SK-N-SH treated with all-trans-retinoic acid at 6 μM for 48 hours (cell line): ENCODE measurements around the gene SP1.

Experiments used
- ATAC-seq: fragments of 200-7000 bp; cut with Tn5 transposase; 3 replicates; pipeline ENCODE4 v1.9.1; 2020; ENCODE audit warnings: mild to moderate bottlenecking, moderate library complexity
- ARNTL ChIP-seq: fragments of 450-650 bp; formaldehyde crosslinking; IDR thresholded peaks from 2 replicates; pipeline ENCODE4 v1.5.0; 2020; ENCODE audit warnings: low read depth, mild to moderate bottlenecking, moderate library complexity, borderline replicate concordance
- BACH2 ChIP-seq: fragments of 250-450 bp; sonication (Bioruptor Pico); IDR thresholded peaks from 2 replicates; pipeline ENCODE4 v1.9.0; 2021; ENCODE audit warnings: mild to moderate bottlenecking, borderline replicate concordance
- CSDC2 ChIP-seq: fragments of 250-450 bp; sonication (Bioruptor Pico); IDR thresholded peaks from 2 replicates; pipeline ENCODE4 v1.5.0; 2020; ENCODE audit warnings: mild to moderate bottlenecking, moderate library complexity
- ESRRG ChIP-seq: fragments of 250-450 bp; sonication (Bioruptor Pico); IDR thresholded peaks from 2 replicates; pipeline ENCODE4 v1.6.1; 2021; ENCODE audit warnings: mild to moderate bottlenecking
- GLIS3 ChIP-seq: fragments of 250-450 bp; sonication (Bioruptor Pico); IDR thresholded peaks from 2 replicates; pipeline ENCODE4 v1.5.0; 2020; ENCODE audit warnings: mild to moderate bottlenecking, moderate library complexity
- ISL1 ChIP-seq: fragments of 250-450 bp; sonication (Bioruptor Pico); IDR thresholded peaks from 2 replicates; pipeline ENCODE4 v2.1.2; 2022; ENCODE audit warnings: mild to moderate bottlenecking, moderate library complexity
- OSR1 ChIP-seq: fragments of 250-450 bp; sonication (Bioruptor Pico); IDR thresholded peaks from 2 replicates; pipeline ENCODE4 v1.8.0; 2022; ENCODE audit warnings: moderate library complexity, mild to moderate bottlenecking, inconsistent platforms
- PPARA ChIP-seq: fragments of 250-450 bp; sonication (Bioruptor Pico); IDR thresholded peaks from 2 replicates; pipeline ENCODE4 v1.5.0; 2020; ENCODE audit warnings: mild to moderate bottlenecking, borderline replicate concordance
- RARB ChIP-seq: fragments of 250-450 bp; sonication (Bioruptor Pico); IDR thresholded peaks from 2 replicates; pipeline ENCODE4 v1.8.0; 2021; ENCODE audit warnings: mild to moderate bottlenecking, moderate library complexity
- SNAI2 ChIP-seq: fragments of 250-450 bp; sonication (Bioruptor Pico); IDR thresholded peaks from 2 replicates; pipeline ENCODE4 v1.5.0; 2020; ENCODE audit warnings: mild to moderate bottlenecking, moderate library complexity
- TCF4 ChIP-seq: fragments of 250-450 bp; sonication (Bioruptor Pico); IDR thresholded peaks from 2 replicates; pipeline ENCODE4 v1.8.0; 2021; ENCODE audit warnings: mild to moderate bottlenecking, moderate library complexity, borderline replicate concordance
- TOX ChIP-seq: fragments of 250-450 bp; sonication (Bioruptor Pico); IDR thresholded peaks from 2 replicates; pipeline ENCODE4 v1.8.0; 2021; ENCODE audit warnings: mild to moderate bottlenecking, moderate library complexity, borderline replicate concordance
- ZC3H10 ChIP-seq: fragments of 250-450 bp; sonication (Bioruptor Pico); IDR thresholded peaks from 2 replicates; pipeline ENCODE4 v1.5.1; 2021; ENCODE audit warnings: mild to moderate bottlenecking, moderate library complexity
- ZFP3 ChIP-seq: fragments of 250-450 bp; sonication (Bioruptor Pico); IDR thresholded peaks from 2 replicates; pipeline ENCODE4 v1.5.0; 2020; ENCODE audit warnings: mild to moderate bottlenecking, moderate library complexity
- ZFP30 ChIP-seq: fragments of 450-650 bp; formaldehyde crosslinking; IDR thresholded peaks from 2 replicates; pipeline ENCODE4 v1.5.0; 2022; ENCODE audit warnings: mild to moderate bottlenecking, moderate library complexity
- ZNF565 ChIP-seq: fragments of 450-650 bp; formaldehyde crosslinking; conservative IDR thresholded peaks from 2 replicates; pipeline ENCODE4 v1.5.0; 2020; ENCODE audit warnings: low read depth, mild to moderate bottlenecking, moderate library complexity
- ZNF70 ChIP-seq: fragments of 450-650 bp; formaldehyde crosslinking; IDR thresholded peaks from 2 replicates; pipeline ENCODE4 v1.5.0; 2020; ENCODE audit warnings: mild to moderate bottlenecking, moderate library complexity
- ZNF8 ChIP-seq: fragments of 450-650 bp; formaldehyde crosslinking; IDR thresholded peaks from 2 replicates; pipeline ENCODE4 v1.5.0; 2020; ENCODE audit warnings: mild to moderate bottlenecking, moderate library complexity
- TF ChIP-seq, protein P1 (sequence below): fragments of 250-450 bp; sonication (Bioruptor Pico); IDR thresholded peaks from 2 replicates; pipeline ENCODE4 v1.5.1; 2021; ENCODE audit warnings: mild to moderate bottlenecking, moderate library complexity
- TF ChIP-seq, protein P2 (sequence below): fragments of 250-450 bp; sonication (Bioruptor Pico); IDR thresholded peaks from 2 replicates; pipeline ENCODE4 v1.8.0; 2020; ENCODE audit warnings: mild to moderate bottlenecking, moderate library complexity, borderline replicate concordance
- TF ChIP-seq, protein P3 (sequence below): fragments of 250-450 bp; sonication (Bioruptor Pico); IDR thresholded peaks from 2 replicates; pipeline ENCODE4 v1.5.0; 2020; ENCODE audit warnings: mild to moderate bottlenecking, moderate library complexity
- TF ChIP-seq, protein P4 (sequence below): fragments of 250-450 bp; sonication (Bioruptor Pico); IDR thresholded peaks from 2 replicates; pipeline ENCODE4 v1.5.1; 2020; ENCODE audit warnings: low read depth, mild to moderate bottlenecking, moderate library complexity
- TF ChIP-seq, protein P5 (sequence below): fragments of 250-450 bp; sonication (Bioruptor Pico); IDR thresholded peaks from 2 replicates; pipeline ENCODE4 v1.8.0; 2021; ENCODE audit warnings: low read depth, mild to moderate bottlenecking, moderate library complexity, borderline replicate concordance

Gene SP1

DNA sequence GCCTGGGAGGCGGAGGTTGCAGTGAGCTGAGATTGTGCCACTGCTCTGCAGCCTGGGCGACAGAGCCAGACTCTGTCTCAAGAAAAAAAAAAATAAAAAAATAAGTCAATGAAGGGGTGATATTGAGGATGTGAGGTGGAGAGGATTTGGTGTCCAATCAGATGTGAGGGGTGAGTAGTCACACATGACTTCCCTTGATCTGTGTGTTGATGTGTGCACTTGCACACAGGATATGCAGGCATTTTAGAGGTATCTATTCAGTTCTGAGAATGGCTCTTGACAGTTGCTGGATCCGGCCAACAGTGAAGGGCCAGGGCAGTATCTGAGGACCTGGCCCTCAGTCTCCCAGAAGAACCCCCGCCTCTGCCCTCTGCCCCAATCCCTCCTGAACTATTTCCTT, 36.0 kb upstream of the SP1 start (continued):
- TF ChIP-seq, protein P1, sequence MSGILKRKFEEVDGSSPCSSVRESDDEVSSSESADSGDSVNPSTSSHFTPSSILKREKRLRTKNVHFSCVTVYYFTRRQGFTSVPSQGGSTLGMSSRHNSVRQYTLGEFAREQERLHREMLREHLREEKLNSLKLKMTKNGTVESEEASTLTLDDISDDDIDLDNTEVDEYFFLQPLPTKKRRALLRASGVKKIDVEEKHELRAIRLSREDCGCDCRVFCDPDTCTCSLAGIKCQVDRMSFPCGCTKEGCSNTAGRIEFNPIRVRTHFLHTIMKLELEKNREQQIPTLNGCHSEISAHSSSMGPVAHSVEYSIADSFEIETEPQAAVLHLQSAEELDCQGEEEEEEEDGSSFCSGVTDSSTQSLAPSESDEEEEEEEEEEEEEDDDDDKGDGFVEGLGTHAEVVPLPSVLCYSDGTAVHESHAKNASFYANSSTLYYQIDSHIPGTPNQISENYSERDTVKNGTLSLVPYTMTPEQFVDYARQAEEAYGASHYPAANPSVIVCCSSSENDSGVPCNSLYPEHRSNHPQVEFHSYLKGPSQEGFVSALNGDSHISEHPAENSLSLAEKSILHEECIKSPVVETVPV: no peak
- TF ChIP-seq, protein P2, sequence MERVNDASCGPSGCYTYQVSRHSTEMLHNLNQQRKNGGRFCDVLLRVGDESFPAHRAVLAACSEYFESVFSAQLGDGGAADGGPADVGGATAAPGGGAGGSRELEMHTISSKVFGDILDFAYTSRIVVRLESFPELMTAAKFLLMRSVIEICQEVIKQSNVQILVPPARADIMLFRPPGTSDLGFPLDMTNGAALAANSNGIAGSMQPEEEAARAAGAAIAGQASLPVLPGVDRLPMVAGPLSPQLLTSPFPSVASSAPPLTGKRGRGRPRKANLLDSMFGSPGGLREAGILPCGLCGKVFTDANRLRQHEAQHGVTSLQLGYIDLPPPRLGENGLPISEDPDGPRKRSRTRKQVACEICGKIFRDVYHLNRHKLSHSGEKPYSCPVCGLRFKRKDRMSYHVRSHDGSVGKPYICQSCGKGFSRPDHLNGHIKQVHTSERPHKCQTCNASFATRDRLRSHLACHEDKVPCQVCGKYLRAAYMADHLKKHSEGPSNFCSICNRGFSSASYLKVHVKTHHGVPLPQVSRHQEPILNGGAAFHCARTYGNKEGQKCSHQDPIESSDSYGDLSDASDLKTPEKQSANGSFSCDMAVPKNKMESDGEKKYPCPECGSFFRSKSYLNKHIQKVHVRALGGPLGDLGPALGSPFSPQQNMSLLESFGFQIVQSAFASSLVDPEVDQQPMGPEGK (CRISPR knock-in tag): no peak
- no peak for TF ChIP-seq GLIS3
- no peak for TF ChIP-seq ISL1 (CRISPR knock-in tag)
- TF ChIP-seq ESRRG: no peak
- no peak for TF ChIP-seq BACH2
- TF ChIP-seq OSR1 (CRISPR knock-in tag): no peak
- no peak for TF ChIP-seq PPARA (CRISPR knock-in tag)
- TF ChIP-seq ARNTL: no peak
- TF ChIP-seq RARB: no peak

DNA sequence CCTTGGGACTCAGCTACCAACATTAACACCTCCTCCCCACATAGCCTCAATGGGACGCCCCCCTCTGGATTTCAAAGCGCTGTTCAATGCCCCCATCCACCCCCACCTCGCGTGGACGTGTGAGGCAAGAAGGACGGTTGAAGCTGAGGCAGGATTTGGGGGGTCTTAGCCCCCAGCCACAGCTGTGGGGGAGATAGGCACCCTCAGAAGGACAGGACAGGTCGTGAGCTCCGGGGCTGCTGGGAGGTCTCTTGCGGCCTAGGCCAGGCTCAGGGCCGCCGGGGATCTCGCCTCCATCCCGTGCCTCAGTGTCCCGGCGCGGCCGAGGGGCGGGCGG, 35.5 kb upstream of the SP1 start:
- TF ChIP-seq, protein P3, sequence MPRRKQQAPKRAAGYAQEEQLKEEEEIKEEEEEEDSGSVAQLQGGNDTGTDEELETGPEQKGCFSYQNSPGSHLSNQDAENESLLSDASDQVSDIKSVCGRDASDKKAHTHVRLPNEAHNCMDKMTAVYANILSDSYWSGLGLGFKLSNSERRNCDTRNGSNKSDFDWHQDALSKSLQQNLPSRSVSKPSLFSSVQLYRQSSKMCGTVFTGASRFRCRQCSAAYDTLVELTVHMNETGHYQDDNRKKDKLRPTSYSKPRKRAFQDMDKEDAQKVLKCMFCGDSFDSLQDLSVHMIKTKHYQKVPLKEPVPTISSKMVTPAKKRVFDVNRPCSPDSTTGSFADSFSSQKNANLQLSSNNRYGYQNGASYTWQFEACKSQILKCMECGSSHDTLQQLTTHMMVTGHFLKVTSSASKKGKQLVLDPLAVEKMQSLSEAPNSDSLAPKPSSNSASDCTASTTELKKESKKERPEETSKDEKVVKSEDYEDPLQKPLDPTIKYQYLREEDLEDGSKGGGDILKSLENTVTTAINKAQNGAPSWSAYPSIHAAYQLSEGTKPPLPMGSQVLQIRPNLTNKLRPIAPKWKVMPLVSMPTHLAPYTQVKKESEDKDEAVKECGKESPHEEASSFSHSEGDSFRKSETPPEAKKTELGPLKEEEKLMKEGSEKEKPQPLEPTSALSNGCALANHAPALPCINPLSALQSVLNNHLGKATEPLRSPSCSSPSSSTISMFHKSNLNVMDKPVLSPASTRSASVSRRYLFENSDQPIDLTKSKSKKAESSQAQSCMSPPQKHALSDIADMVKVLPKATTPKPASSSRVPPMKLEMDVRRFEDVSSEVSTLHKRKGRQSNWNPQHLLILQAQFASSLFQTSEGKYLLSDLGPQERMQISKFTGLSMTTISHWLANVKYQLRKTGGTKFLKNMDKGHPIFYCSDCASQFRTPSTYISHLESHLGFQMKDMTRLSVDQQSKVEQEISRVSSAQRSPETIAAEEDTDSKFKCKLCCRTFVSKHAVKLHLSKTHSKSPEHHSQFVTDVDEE (CRISPR knock-in tag): no peak
- no peak for TF ChIP-seq CSDC2 (CRISPR knock-in tag)
- no peak for TF ChIP-seq PPARA (CRISPR knock-in tag)
- TF ChIP-seq TCF4 (CRISPR knock-in tag): no peak
- ATAC-seq: no peak

DNA sequence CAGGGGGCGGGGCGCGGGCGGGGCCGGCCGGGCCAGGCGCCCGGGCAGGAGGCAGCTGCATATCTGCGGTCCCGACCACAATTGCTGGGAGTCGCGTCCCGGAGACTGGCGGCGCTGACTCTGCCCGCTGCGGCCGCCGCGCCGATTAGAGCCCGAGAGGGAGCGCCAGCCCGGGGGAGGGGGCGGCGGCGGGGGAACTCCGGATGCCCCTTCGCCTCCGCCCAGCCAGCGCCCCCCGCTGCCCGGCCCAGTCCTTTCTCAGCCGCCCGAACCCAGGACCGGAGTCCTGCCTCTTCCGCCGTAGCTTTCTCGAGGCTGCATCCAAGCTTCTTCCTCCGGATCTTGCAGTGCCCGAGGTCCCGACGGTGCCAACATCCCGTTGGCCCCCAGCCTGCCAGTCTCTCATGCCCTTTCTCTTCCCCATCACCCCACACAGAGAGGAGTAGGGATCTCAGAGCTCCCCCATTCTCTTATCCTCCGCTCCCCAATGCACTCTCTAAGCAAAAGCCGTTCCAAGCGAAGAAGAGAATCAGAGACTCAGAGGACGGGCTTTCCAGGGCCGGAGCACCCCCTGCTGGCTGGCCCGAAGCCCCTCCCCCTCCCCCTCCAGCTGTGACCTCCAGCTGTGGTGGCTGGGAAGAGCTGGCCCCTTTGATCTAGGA, 35.0 kb upstream of the SP1 start:
- no peak for TF ChIP-seq CSDC2 (CRISPR knock-in tag)
- no peak for TF ChIP-seq GLIS3
- TF ChIP-seq, protein P4, sequence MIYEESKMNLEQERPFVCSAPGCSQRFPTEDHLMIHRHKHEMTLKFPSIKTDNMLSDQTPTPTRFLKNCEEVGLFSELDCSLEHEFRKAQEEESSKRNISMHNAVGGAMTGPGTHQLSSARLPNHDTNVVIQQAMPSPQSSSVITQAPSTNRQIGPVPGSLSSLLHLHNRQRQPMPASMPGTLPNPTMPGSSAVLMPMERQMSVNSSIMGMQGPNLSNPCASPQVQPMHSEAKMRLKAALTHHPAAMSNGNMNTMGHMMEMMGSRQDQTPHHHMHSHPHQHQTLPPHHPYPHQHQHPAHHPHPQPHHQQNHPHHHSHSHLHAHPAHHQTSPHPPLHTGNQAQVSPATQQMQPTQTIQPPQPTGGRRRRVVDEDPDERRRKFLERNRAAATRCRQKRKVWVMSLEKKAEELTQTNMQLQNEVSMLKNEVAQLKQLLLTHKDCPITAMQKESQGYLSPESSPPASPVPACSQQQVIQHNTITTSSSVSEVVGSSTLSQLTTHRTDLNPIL (CRISPR knock-in tag): no peak
- TF ChIP-seq ZNF565 (CRISPR knock-in tag): no peak
- TF ChIP-seq BACH2: no peak
- TF ChIP-seq ZC3H10: no peak
- no peak for TF ChIP-seq TOX
- no peak for TF ChIP-seq TCF4 (CRISPR knock-in tag)

DNA sequence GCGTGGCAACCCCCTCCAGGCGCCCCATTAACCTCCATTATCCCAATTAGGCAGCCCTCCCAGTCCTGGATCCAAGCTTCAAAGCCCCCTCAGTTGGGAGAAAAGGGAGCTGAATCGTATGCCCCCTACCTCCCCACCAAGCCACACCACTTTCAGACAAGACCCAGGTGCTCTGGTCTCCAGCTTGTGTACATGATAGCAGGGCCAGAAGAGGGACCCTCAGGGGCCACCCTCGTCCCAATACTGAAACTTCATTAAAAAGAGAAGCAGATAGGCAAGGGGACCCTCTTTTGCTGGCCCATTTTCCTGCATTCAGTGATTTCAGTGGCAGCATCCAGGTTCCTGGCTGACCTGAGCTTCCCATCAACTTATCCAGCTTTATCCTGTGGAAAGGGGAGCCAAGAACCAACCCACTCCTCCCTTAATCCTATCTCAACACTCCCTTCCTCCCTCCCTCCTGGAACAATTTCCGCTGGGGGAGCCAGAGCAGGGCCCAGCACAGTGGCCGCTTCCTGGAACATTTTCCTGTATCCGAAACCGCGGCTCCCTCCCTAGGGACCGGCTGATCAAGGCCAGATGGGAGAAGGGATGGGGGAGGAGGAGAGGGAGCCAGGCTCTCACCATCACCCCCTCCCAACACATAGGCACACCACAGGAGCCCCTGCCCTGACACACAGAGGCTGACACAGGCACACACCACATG, 34.3 kb upstream of the SP1 start:
- no peak for ATAC-seq
- TF ChIP-seq ZNF70 (CRISPR knock-in tag) (no peak), PPARA (CRISPR knock-in tag) (no peak), SNAI2 (CRISPR knock-in tag) (no peak), CSDC2 (CRISPR knock-in tag) (no peak), ZFP3 (no peak), ESRRG (no peak), TOX (no peak), OSR1 (CRISPR knock-in tag) (no peak), ZNF8 (CRISPR knock-in tag) (no peak), ZFP30 (CRISPR knock-in tag) (no peak), ISL1 (CRISPR knock-in tag) (no peak)
- TF ChIP-seq, protein P5, sequence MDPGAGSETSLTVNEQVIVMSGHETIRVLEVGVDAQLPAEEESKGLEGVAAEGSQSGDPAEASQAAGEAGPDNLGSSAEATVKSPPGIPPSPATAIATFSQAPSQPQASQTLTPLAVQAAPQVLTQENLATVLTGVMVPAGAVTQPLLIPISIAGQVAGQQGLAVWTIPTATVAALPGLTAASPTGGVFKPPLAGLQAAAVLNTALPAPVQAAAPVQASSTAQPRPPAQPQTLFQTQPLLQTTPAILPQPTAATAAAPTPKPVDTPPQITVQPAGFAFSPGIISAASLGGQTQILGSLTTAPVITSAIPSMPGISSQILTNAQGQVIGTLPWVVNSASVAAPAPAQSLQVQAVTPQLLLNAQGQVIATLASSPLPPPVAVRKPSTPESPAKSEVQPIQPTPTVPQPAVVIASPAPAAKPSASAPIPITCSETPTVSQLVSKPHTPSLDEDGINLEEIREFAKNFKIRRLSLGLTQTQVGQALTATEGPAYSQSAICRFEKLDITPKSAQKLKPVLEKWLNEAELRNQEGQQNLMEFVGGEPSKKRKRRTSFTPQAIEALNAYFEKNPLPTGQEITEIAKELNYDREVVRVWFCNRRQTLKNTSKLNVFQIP: no peak
- TF ChIP-seq, protein P4 (CRISPR knock-in tag): no peak
- TF ChIP-seq, protein P3 (CRISPR knock-in tag): no peak

More for the DNA sequence above, 35.0 kb upstream of the SP1 start:
- ATAC-seq: peak; percentile 93
